ENCODE data around the gene CNTNAP2.

CNTNAP2 gene

GRCh38 chr7:148253629-148254028 is 2137.0 kb downstream of the CNTNAP2 start:
- no peak for DNase-seq

- peak; percentile 5 for DNase-seq
These were observed 2138.7 kb downstream of the CNTNAP2 start for GRCh38 chr7:148255333-148255732.

- DNase-seq = no peak
These were observed 2139.8 kb downstream of the CNTNAP2 start for GRCh38 chr7:148256433-148256832.

- no peak for DNase-seq
These were observed 2144.0 kb downstream of the CNTNAP2 start for GRCh38 chr7:148260599-148260998.

- no peak for DNase-seq
These were observed 2144.9 kb downstream of the CNTNAP2 start for GRCh38 chr7:148261523-148261922.

GRCh38 chr7:148261996-148262688 is 2145.5 kb downstream of the CNTNAP2 start:
- no peak for DNase-seq

GRCh38 chr7:148262721-148263229 is 2146.2 kb downstream of the CNTNAP2 start:
- peak; percentile 60 for DNase-seq

GRCh38 chr7:148264933-148265557 is 2148.4 kb downstream of the CNTNAP2 start:
- DNase-seq = peak; percentile 30

GRCh38 chr7:148265896-148266295 is 2149.3 kb downstream of the CNTNAP2 start:
- DNase-seq = no peak

- DNase-seq = no peak
These were observed 2150.2 kb downstream of the CNTNAP2 start for GRCh38 chr7:148266795-148267194.

GRCh38 chr7:148270576-148270975 is 2154.0 kb downstream of the CNTNAP2 start:
- no peak for DNase-seq

GRCh38 chr7:148274118-148274517 is 2157.5 kb downstream of the CNTNAP2 start:
- no peak for DNase-seq

GRCh38 chr7:148275359-148275890 is 2158.8 kb downstream of the CNTNAP2 start:
- no peak for DNase-seq

GRCh38 chr7:148276314-148277041 is 2159.9 kb downstream of the CNTNAP2 start:
- DNase-seq = no peak

GRCh38 chr7:148277042-148277660 is 2160.6 kb downstream of the CNTNAP2 start:
- DNase-seq = no peak

GRCh38 chr7:148286150-148286549 is 2169.5 kb downstream of the CNTNAP2 start:
- DNase-seq = no peak

- DNase-seq = no peak
These were observed 2170.9 kb downstream of the CNTNAP2 start for GRCh38 chr7:148287538-148287937.

GRCh38 chr7:148288592-148289151 is 2172.1 kb downstream of the CNTNAP2 start:
- DNase-seq = no peak

- DNase-seq = no peak
These were observed 2173.0 kb downstream of the CNTNAP2 start for GRCh38 chr7:148289630-148290029.

- DNase-seq = no peak
These were observed 2173.9 kb downstream of the CNTNAP2 start for GRCh38 chr7:148290538-148290937.

GRCh38 chr7:148291799-148292198 is 2175.2 kb downstream of the CNTNAP2 start:
- no peak for DNase-seq

GRCh38 chr7:148296994-148297644 is 2180.5 kb downstream of the CNTNAP2 start:
- DNase-seq = no peak

Data from suppressor macrophage treated with lipopolysaccharide for 4 hours (primary cell).